ENCODE measurements around the gene DZANK1.
"Not testable (repeated sequence)": the region's sequence is repeated elsewhere in the genome, so short reads cannot be mapped to it uniquely, and the experiment has no call there.

Gene DZANK1

GRCh38 chr20:18466894-18467730, at the start of gene DZANK1, which contains the start of gene POLR3F:
TSS of gene DZANK1 (minus strand) at chr20:18467030. CDS start at chr20:18465358, 1,672 bp downstream.
TSS of gene POLR3F (plus strand) at chr20:18467390. CDS start at chr20:18467507, 117 bp downstream.
- peak; percentile 88 for DNase-seq

GRCh38 chr20:18515973-18516372, 49.1 kb upstream of the DZANK1 start:
- DNase-seq, result no peak

GRCh38 chr20:18514127-18514526, 47.3 kb upstream of the DZANK1 start:
- DNase-seq, result no peak

GRCh38 chr20:18513208-18513607, 46.4 kb upstream of the DZANK1 start:
- no peak for DNase-seq

- no peak for DNase-seq
Observed at GRCh38 chr20:18511571-18511970, 44.7 kb upstream of the DZANK1 start.

- peak; percentile 95 for DNase-seq
Observed at GRCh38 chr20:18507218-18508191, 40.7 kb upstream of the DZANK1 start, which contains the start of gene SEC23B. TSS of gene SEC23B (plus strand) at chr20:18507940. CDS start at chr20:18510836, 2,896 bp downstream.

GRCh38 chr20:18506744-18507143, 39.9 kb upstream of the DZANK1 start:
- no peak for DNase-seq

- DNase-seq, result no peak
Observed at GRCh38 chr20:18504479-18505060, 37.7 kb upstream of the DZANK1 start.

GRCh38 chr20:18501672-18502071, 34.8 kb upstream of the DZANK1 start:
- not testable (repeated sequence) for DNase-seq

GRCh38 chr20:18497603-18498002, 30.8 kb upstream of the DZANK1 start:
- DNase-seq, result no peak

- peak; percentile 53 for DNase-seq
Observed at GRCh38 chr20:18496740-18497592, 30.1 kb upstream of the DZANK1 start, which contains the start of gene RBBP9. TSS of gene RBBP9 (minus strand) at chr20:18497225. CDS start at chr20:18497167, 58 bp downstream.

- no peak for DNase-seq
Observed at GRCh38 chr20:18496042-18496441, 29.2 kb upstream of the DZANK1 start.

GRCh38 chr20:18488301-18488700, 21.5 kb upstream of the DZANK1 start:
- no peak for DNase-seq

- DNase-seq, result no peak
Observed at GRCh38 chr20:18481596-18481995, 14.8 kb upstream of the DZANK1 start.

- no peak for DNase-seq
Observed at GRCh38 chr20:18477821-18478220, 11.0 kb upstream of the DZANK1 start.

GRCh38 chr20:18477218-18477617, 10.4 kb upstream of the DZANK1 start:
- DNase-seq, result no peak

GRCh38 chr20:18466574-18466893, 296 bp downstream of the DZANK1 start:
- no peak for DNase-seq

GRCh38 chr20:18465536-18466200, 1.2 kb downstream of the DZANK1 start:
- DNase-seq, result no peak

GRCh38 chr20:18456600-18456999, 10.2 kb downstream of the DZANK1 start:
- DNase-seq, result no peak

GRCh38 chr20:18443886-18444285, 22.9 kb downstream of the DZANK1 start:
- no peak for DNase-seq

GRCh38 chr20:18440403-18440802, 26.4 kb downstream of the DZANK1 start:
- DNase-seq, result no peak
